Smooth muscle cell of the coronary artery (primary cell): ENCODE measurements around the gene CCDC90B. TPM values are rescaled to one million over a fixed set of nuclear protein-coding genes. Genes with fewer than 3 reads are reported as not detected.

Experiments used
- total RNA-seq: library from RNA; depleted of rRNA; stranded (reverse); fragments of >200 nt; gene quantifications from 2 replicates; pipeline ENCODE4 v1.2.3, GENCODE V29; 2014; ENCODE audit warnings: low replicate concordance

The CCDC90B gene
- total RNA-seq: 65.2 and 71.8 TPM in 2 replicates

GRCh38 chr11:83285771-83286528 is at the start of gene CCDC90B:
TSS of gene CCDC90B (minus strand) at chr11:83286367. CDS start at chr11:83285972, 395 bp downstream.

Other genes with a start within 250 kb of the CCDC90B start
- 25.5 and 27.6 TPM in 2 replicates for gene RAB30, start 214.5 kb downstream of the CCDC90B start, total RNA-seq
- 22.7 and 26.7 TPM in 2 replicates for gene PCF11, start 129.2 kb downstream of the CCDC90B start, total RNA-seq
- 10.2 and 18.3 TPM in 2 replicates for gene ANKRD42, start 92.7 kb downstream of the CCDC90B start, total RNA-seq